HG03064 (cell line): ENCODE measurements around the gene TNFRSF9.

Experiments
- ATAC-seq: cut with Tn5 transposase; IDR thresholded peaks from one replicate; pipeline ENCODE4 v1.9.1; 2021; ENCODE audit warnings: low read depth; ENCODE audit not compliant: unreplicated experiment

Gene TNFRSF9

GRCh38 chr1:7878027-7878426 is 62.6 kb downstream of the TNFRSF9 start:
- ATAC-seq = no peak

GRCh38 chr1:7873801-7874795 is 66.5 kb downstream of the TNFRSF9 start:
- ATAC-seq = no peak

GRCh38 chr1:7871136-7871535 is 69.5 kb downstream of the TNFRSF9 start:
- ATAC-seq = no peak

- ATAC-seq = no peak
These were observed 71.3 kb downstream of the TNFRSF9 start for GRCh38 chr1:7869136-7869920.

GRCh38 chr1:7868070-7868780 is 72.4 kb downstream of the TNFRSF9 start:
- ATAC-seq = no peak

GRCh38 chr1:7865978-7866377 is 74.7 kb downstream of the TNFRSF9 start:
- no peak for ATAC-seq
